Esophagus muscularis mucosa (tissue), 4 donors: ENCODE data around the gene MMP10. TPM values are rescaled to one million over a fixed set of nuclear protein-coding genes. Genes with fewer than 3 reads are reported as not detected.

Experiments
- DNase-seq: peaks from one replicate; pipeline ENCODE4 v3.0.0-alpha.2; 2017; ENCODE audit errors: extremely low spot score
- H3K27ac ChIP-seq, 4 donors: fragments of 200-600 bp; sonication (generic); replicated peaks in 1 of 4; 1 replicate in 3 of 4; 2 replicates in 1 of 4; pipeline ENCODE4 v1.5.1; 2016 to 2019; ENCODE audit warnings: mild to moderate bottlenecking in 1 of 4
- H3K27me3 ChIP-seq, 4 donors: fragments of 200-600 bp; sonication (generic); one replicate each; pipeline versions ENCODE4 v1.5.1 to v1.6.0; 2016 to 2019
- H3K36me3 ChIP-seq, 4 donors: fragments of 200-600 bp; sonication (generic); one replicate each; pipeline ENCODE4 v1.5.1; 2016 to 2019
- H3K4me1 ChIP-seq, 4 donors: fragments of 200-600 bp; sonication (generic); one replicate each; pipeline ENCODE4 v1.5.1; 2016 to 2019
- H3K4me3 ChIP-seq, 4 donors: fragments of 200-600 bp; sonication (generic); 1 replicate in 2 of 4; 2 replicates in 2 of 4; pipeline ENCODE4 v1.5.1; 2016 to 2019; ENCODE audit warnings: mild to moderate bottlenecking in 4 of 4, moderate library complexity in 1 of 4
- H3K9me3 ChIP-seq, 4 donors: fragments of 200-600 bp; sonication (generic); 1 replicate in 3 of 4; 2 replicates in 1 of 4; pipeline ENCODE4 v1.5.1; 2016 to 2019
- CTCF ChIP-seq, 3 experiments: fragments of 200-600 bp in 2 of 3; fragments of 450-650 bp in 1 of 3; sonication (generic) in 2 of 3; IDR thresholded peaks; one replicate each; pipeline ENCODE4 v1.5.1; 2017 to 2019; ENCODE audit warnings: antibody characterized with exemption in 3 of 3, mild to moderate bottlenecking in 2 of 3, moderate library complexity in 1 of 3
- EP300 ChIP-seq: sonication (generic); formaldehyde crosslinking; IDR thresholded peaks from one replicate; pipeline ENCODE4 v1.6.1; 2017; ENCODE audit warnings: antibody characterized with exemption
- POLR2A ChIP-seq: fragments of 450-650 bp; IDR thresholded peaks from one replicate; pipeline ENCODE4 v1.6.1; 2017; ENCODE audit warnings: antibody characterized with exemption, moderate library complexity, mild to moderate bottlenecking, low read depth
- POLR2AphosphoS5 ChIP-seq, 2 donors: sonication (generic); formaldehyde crosslinking; IDR thresholded peaks; one replicate each; pipeline ENCODE4 v1.6.1; 2017; ENCODE audit warnings: antibody characterized with exemption in 2 of 2
- WGBS: methylation state at CpG from one replicate; pipeline ENCODE4 v1.1.5; 2018; 5-methylcytosine and 5-hydroxymethylcytosine counted together
- intact Hi-C: fragments of 100-400 bp; cut with DNase I; formaldehyde crosslinking; loops from one replicate; pipeline ENCODE4 v1.15.1; 2023
- total RNA-seq, 4 donors: library from RNA; depleted of rRNA; stranded (reverse); fragments of >200 nt; gene quantifications; one replicate each; pipeline versions ENCODE4 v1.1.0 to v1.2.1, GENCODE V29; 2016

Gene MMP10
- total RNA-seq, 4 donors from 2014 or later: not detected

- intact Hi-C loops: no loop called here
- no peak for DNase-seq
- TF ChIP-seq POLR2AphosphoS5 (IDR thresholded peaks at IDR 0.05) (no peak), EP300 (no peak), CTCF (IDR thresholded peaks at IDR 0.05) (no peak), POLR2A (no peak)
- Histone ChIP-seq H3K36me3 (no peaks in the 10 kb centered on the region), H3K4me3 (no peak overlapping the region), H3K27ac (no peak overlapping the region), H3K27me3 (no peaks in the 10 kb centered on the region), H3K9me3 (no peaks in the 10 kb centered on the region), H3K4me1 (peaks cover 0 to 3% (median 0%) of the 10 kb centered on the region in 4 donors)
- 42% methylated on average over 9 of the region's 9 CpGs for WGBS
Measured at GRCh38 chr11:102729849-102730815, 50.3 kb downstream of the MMP10 start.

- intact Hi-C loops: no loop called here
- Histone ChIP-seq H3K36me3 (no peaks in the 10 kb centered on the region), H3K4me3 (no peak overlapping the region), H3K27ac (no peak overlapping the region), H3K27me3 (no peaks in the 10 kb centered on the region), H3K9me3 (peaks cover 0 to 5% (median 0%) of the 10 kb centered on the region in 4 donors), H3K4me1 (peaks cover 0 to 3% (median 0%) of the 10 kb centered on the region in 4 donors)
- TF ChIP-seq POLR2A: no peak
- TF ChIP-seq POLR2AphosphoS5 (IDR thresholded peaks at IDR 0.05): no peak
- no peak for TF ChIP-seq EP300
- TF ChIP-seq CTCF (IDR thresholded peaks at IDR 0.05): no peak
- 56% methylated on average over 2 of the region's 2 CpGs for WGBS
- no peak for DNase-seq
Measured at GRCh38 chr11:102727890-102728289, 52.5 kb downstream of the MMP10 start.

- 44% methylated on average over 2 of the region's 2 CpGs for WGBS
- TF ChIP-seq POLR2A (no peak), EP300 (no peak), CTCF (IDR thresholded peaks at IDR 0.05) (no peak), POLR2AphosphoS5 (IDR thresholded peaks at IDR 0.05) (no peak)
- Histone ChIP-seq H3K9me3 (peaks cover 0 to 5% (median 0%) of the 10 kb centered on the region in 4 donors), H3K27me3 (no peaks in the 10 kb centered on the region), H3K27ac (no peak within 1 kb of the TSS), H3K36me3 (no peaks in the 10 kb centered on the region), H3K4me3 (no peak within 1 kb of the TSS), H3K4me1 (peaks cover 0 to 2% (median 0%) of the 10 kb centered on the region in 4 donors)
- intact Hi-C loops: no loop called here
- DNase-seq: no peak
Measured at GRCh38 chr11:102724904-102725500, 55.4 kb downstream of the MMP10 start, which contains the start of gene MMP8. Gene MMP8 (minus strand): TSS chr11:102724954. CDS start chr11:102724855, 99 bp downstream.

GRCh38 chr11:102722821-102723220, 57.6 kb downstream of the MMP10 start:
- no peaks in the 10 kb centered on the region for H3K27me3 ChIP-seq
- no peaks in the 10 kb centered on the region for H3K4me1 ChIP-seq
- H3K9me3 ChIP-seq: peaks cover 0 to 5% (median 0%) of the 10 kb centered on the region in 4 donors
- H3K27ac ChIP-seq: no peak overlapping the region
- TF ChIP-seq CTCF (IDR thresholded peaks at IDR 0.05): no peak
- no peak for TF ChIP-seq EP300
- no peak for TF ChIP-seq POLR2AphosphoS5 (IDR thresholded peaks at IDR 0.05)
- TF ChIP-seq POLR2A: no peak
- H3K36me3 ChIP-seq: no peaks in the 10 kb centered on the region
- intact Hi-C loops: no loop called here
- DNase-seq: no peak
- no peak overlapping the region for H3K4me3 ChIP-seq

Other genes starting within 250 kb of the MMP10 start
- gene MMP7, start 249.9 kb downstream of the MMP10 start, total RNA-seq: not detected
- gene MMP20, start 155.3 kb downstream of the MMP10 start, total RNA-seq: not detected
- gene MMP27, start 74.9 kb downstream of the MMP10 start, total RNA-seq: under 1 TPM in 2 of 4 donors, not detected in 2; 0.33 to 0.45 TPM
- gene MMP8, start 55.7 kb downstream of the MMP10 start, total RNA-seq: 1 to 10 TPM in 1 of 4 donors, under 1 TPM in 1, not detected in 2; 0.23 to 1.3 TPM
- under 1 TPM in 1 of 4 donors, not detected in 3; 0.17 TPM for gene MMP1, start 17.5 kb upstream of the MMP10 start, total RNA-seq
- gene MMP3, start 63.0 kb upstream of the MMP10 start, total RNA-seq: 1 to 10 TPM in 3 of 4 donors, under 1 TPM in 1; 0.32 to 7.5 (median 1.3) TPM
- not detected for gene MMP12, start 94.4 kb upstream of the MMP10 start, total RNA-seq
- not detected for gene MMP13, start 175.1 kb upstream of the MMP10 start, total RNA-seq